Left lung (tissue), 10 donors: ENCODE measurements around the gene SIGLEC6. TPM values are rescaled to one million over a fixed set of nuclear protein-coding genes. Genes with fewer than 3 reads are reported as not detected.

Experiments used
- ATAC-seq: fragments of 200-7000 bp; cut with Tn5 transposase; one replicate; pipeline ENCODE4 v1.9.1; 2020; ENCODE audit warnings: moderate library complexity
- DNase-seq, 4 donors: peaks; one replicate each; pipeline ENCODE4 v3.0.0-alpha.2; 2013 to 2020
- H3K27ac ChIP-seq, 2 donors: fragments of 200-600 bp; sonication (generic) in 1 of 2; one replicate each; pipeline versions ENCODE4 v1.5.0 to v1.8.0; 2020 to 2021
- H3K27me3 ChIP-seq, 2 donors: fragments of 200-600 bp; sonication (generic) in 1 of 2; one replicate each; pipeline versions ENCODE4 v1.5.0 to v1.8.0; 2020 to 2021
- H3K36me3 ChIP-seq, 2 donors: fragments of 200-600 bp; sonication (generic) in 1 of 2; one replicate each; pipeline versions ENCODE4 v1.5.0 to v1.8.0; 2020 to 2021
- H3K4me1 ChIP-seq, 2 donors: fragments of 200-600 bp; one replicate each; pipeline ENCODE4 v1.8.0; 2021
- H3K4me3 ChIP-seq, 2 donors: fragments of 200-600 bp; sonication (generic) in 1 of 2; one replicate each; pipeline versions ENCODE4 v1.5.0 to v1.8.0; 2020 to 2021; ENCODE audit warnings: mild to moderate bottlenecking in 1 of 2
- H3K9me3 ChIP-seq, 2 donors: fragments of 200-600 bp; sonication (generic) in 1 of 2; one replicate each; pipeline versions ENCODE4 v1.5.0 to v1.8.0; 2020 to 2021
- CTCF ChIP-seq, 2 donors: fragments of 200-600 bp; sonication (generic) in 1 of 2; IDR thresholded peaks; one replicate each; pipeline versions ENCODE4 v1.5.0 to v1.8.0; 2021; ENCODE audit warnings: antibody characterized with exemption in 2 of 2
- intact Hi-C, 2 donors: fragments of 100-400 bp; cut with DNase I; formaldehyde crosslinking; loops; one replicate each; pipeline versions ENCODE4 v1.11.2 to v1.14.2; 2022
- polyA plus RNA-seq, 6 donors: library from polyadenylated mRNA; unstranded; fragments of 120-200 nt; gene quantifications; one replicate each; pipeline ENCODE4 v1.2.1, GENCODE V29; 2013; ENCODE audit not compliant: insufficient read length in 6 of 6
- total RNA-seq, 2 donors: library from RNA; stranded (reverse); fragmentation: NEBNext Ultra II Directional; extraction: Animal tissue kit (Norgen Biotek cat#: 25700); gene quantifications; one replicate each; pipeline ENCODE4 v1.2.1, GENCODE V29; 2021
- donor health status: DM: no; HTN: yes; CAD: no.
- donor health status: DM: no; HTN: no; CAD: no.

SIGLEC6 gene
- total and polyA plus RNA-seq, 8 donors = 0.10 to 3.2 (median 0.26) TPM; not detected in 1

DNA sequence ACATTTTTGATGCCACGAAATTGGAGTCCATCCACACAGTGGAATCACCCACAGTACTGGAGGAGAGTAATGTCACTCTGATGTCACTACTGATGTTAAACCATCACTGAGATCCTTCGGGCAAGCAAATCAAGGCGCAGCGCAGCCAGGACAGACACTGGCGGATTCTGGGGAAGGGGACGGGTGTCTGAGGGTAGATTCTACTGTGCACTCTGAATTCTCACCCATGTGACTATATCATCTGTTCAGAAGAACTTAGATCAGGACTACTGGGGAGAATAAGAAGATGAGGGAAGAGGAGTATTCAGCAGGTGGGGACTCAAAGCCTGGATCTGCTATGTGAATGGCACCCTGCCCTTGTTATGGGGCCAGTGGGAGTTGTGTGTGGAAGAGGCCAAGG, 12.6 kb upstream of the SIGLEC6 start:
- no peak for DNase-seq
- H3K36me3 ChIP-seq = no peaks in the 10 kb centered on the region
- intact Hi-C loops = no loop called here
- H3K4me3 ChIP-seq = no peak overlapping the region
- H3K4me1 ChIP-seq = peaks cover 0 to 3% of the 10 kb centered on the region in 2 donors
- no peak for ATAC-seq
- H3K27ac ChIP-seq = no peak overlapping the region
- no peak for TF ChIP-seq CTCF (IDR thresholded peaks at IDR 0.05)
- H3K9me3 ChIP-seq = no peaks in the 10 kb centered on the region
- peaks cover 0 to 95% of the 10 kb centered on the region in 2 donors for H3K27me3 ChIP-seq

- peaks cover 0 to 3% of the 10 kb centered on the region in 2 donors for H3K4me1 ChIP-seq
- no peaks in the 10 kb centered on the region for H3K36me3 ChIP-seq
- H3K27me3 ChIP-seq = peaks cover 0 to 96% of the 10 kb centered on the region in 2 donors
- no peak for TF ChIP-seq CTCF (IDR thresholded peaks at IDR 0.05)
- intact Hi-C loops = no loop called here
- DNase-seq (no peak), ATAC-seq (no peak)
- no peak overlapping the region for H3K4me3 ChIP-seq
- H3K9me3 ChIP-seq = no peaks in the 10 kb centered on the region
- H3K27ac ChIP-seq = no peak overlapping the region
Measured at GRCh38 chr19:51542699-51543098, 11.2 kb upstream of the SIGLEC6 start.

- ATAC-seq = no peak
- intact Hi-C loops = no loop called here
- H3K4me1 ChIP-seq = peaks cover 0 to 3% of the 10 kb centered on the region in 2 donors
- H3K9me3 ChIP-seq = no peaks in the 10 kb centered on the region
- H3K27ac ChIP-seq = no peak overlapping the region
- no peaks in the 10 kb centered on the region for H3K36me3 ChIP-seq
- TF ChIP-seq CTCF (IDR thresholded peaks at IDR 0.05) = no peak
- H3K4me3 ChIP-seq = no peak overlapping the region
- DNase-seq = no peak
- H3K27me3 ChIP-seq = peaks cover 0 to 93% of the 10 kb centered on the region in 2 donors
Measured at GRCh38 chr19:51541458-51542357, 10.2 kb upstream of the SIGLEC6 start.

DNA sequence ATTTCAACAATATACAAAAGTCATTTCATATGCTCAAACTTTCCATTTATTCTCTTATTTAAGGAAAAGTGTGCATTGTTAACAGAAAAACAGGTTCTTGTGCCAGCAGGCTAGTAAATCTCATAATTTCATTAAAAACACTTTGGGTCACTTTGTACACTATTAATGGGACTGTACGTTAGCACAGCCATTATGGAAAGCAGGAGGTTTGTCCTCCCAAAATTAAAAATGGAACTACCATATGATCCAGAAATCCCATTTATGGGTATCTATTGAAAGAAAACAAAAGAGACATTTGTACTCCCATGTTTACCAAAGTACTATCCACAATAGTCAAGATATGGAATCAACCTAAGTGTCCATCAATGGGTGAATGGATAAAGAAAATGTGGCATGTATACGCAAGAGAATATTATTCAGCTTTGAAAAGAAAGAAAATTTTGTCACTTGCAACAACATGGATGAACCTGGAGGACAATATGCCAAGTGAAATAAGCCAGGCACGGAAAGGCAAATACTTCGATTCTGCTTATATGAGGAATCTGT, 8.4 kb upstream of the SIGLEC6 start:
- TF ChIP-seq CTCF (IDR thresholded peaks at IDR 0.05) = no peak
- intact Hi-C loops = no loop called here
- no peaks in the 10 kb centered on the region for H3K4me1 ChIP-seq
- no peak overlapping the region for H3K4me3 ChIP-seq
- H3K27me3 ChIP-seq = peaks cover 0 to 78% of the 10 kb centered on the region in 2 donors
- peaks cover 0 to 2% of the 10 kb centered on the region in 2 donors for H3K9me3 ChIP-seq
- H3K36me3 ChIP-seq = no peaks in the 10 kb centered on the region
- no peak for DNase-seq
- no peak for ATAC-seq
- no peak overlapping the region for H3K27ac ChIP-seq

GRCh38 chr19:51535535-51535934, 4.1 kb upstream of the SIGLEC6 start:
- H3K27ac ChIP-seq = no peak overlapping the region
- intact Hi-C loops = no loop called here
- ATAC-seq = no peak

More at GRCh38 chr19:51535535-51535934, 4.1 kb upstream of the SIGLEC6 start:
- Histone ChIP-seq H3K36me3 (no peaks in the 10 kb centered on the region), H3K4me1 (peaks cover 0 to 10% of the 10 kb centered on the region in 2 donors), H3K4me3 (no peak overlapping the region), H3K27me3 (peaks cover 0 to 69% of the 10 kb centered on the region in 2 donors), H3K9me3 (peaks cover 0 to 2% of the 10 kb centered on the region in 2 donors)
- DNase-seq = no peak
- no peak for TF ChIP-seq CTCF (IDR thresholded peaks at IDR 0.05)
